ENCODE data around the gene RPS15.
A peak's percentile ranks its signal among the peaks of the same experiment; 100 is the strongest.
"Not testable (repeated sequence)": the region's sequence is repeated elsewhere in the genome, so short reads cannot be mapped to it uniquely, and the experiment has no call there.

RPS15 gene

DNA sequence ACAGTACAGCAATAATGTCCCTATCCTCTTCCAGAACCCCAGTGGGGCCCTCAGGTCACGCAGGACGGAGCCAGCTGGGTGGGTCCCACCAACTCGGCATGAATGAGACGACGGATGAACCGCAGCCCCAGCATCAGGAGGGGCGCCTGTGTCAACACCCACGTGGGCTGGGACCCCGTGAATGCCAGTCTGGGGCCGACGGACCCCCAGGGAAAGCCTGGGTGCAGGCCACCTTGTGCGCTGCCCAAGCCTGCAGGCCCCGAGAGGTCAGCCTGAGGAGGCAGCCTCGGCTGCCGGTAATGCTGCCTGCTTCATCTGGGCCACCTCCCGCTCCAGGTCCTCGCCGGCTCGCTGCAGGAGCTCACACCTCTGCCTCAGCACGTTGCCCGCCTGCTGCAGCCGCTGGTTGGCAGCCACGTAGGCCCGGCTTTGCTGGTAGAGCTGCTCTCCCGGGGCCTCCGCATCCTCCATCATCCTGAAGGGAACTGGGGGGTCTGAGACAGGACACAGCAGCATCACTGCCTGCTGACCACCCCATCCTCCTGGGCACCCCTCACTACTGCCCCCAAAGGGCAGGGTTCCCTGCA lies 36.7 kb downstream of the RPS15 start:
- in situ Hi-C loops (cut with MboI; ENCODE audit: low sequenced_read_pairs, unreplicated experiment): no loop called here
- TF ChIP-seq, protein P1, sequence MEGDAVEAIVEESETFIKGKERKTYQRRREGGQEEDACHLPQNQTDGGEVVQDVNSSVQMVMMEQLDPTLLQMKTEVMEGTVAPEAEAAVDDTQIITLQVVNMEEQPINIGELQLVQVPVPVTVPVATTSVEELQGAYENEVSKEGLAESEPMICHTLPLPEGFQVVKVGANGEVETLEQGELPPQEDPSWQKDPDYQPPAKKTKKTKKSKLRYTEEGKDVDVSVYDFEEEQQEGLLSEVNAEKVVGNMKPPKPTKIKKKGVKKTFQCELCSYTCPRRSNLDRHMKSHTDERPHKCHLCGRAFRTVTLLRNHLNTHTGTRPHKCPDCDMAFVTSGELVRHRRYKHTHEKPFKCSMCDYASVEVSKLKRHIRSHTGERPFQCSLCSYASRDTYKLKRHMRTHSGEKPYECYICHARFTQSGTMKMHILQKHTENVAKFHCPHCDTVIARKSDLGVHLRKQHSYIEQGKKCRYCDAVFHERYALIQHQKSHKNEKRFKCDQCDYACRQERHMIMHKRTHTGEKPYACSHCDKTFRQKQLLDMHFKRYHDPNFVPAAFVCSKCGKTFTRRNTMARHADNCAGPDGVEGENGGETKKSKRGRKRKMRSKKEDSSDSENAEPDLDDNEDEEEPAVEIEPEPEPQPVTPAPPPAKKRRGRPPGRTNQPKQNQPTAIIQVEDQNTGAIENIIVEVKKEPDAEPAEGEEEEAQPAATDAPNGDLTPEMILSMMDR (IDR thresholded peaks at IDR 0.05; ENCODE audit: borderline replicate concordance, control extremely low read depth, extremely low read depth, insufficient read depth, missing control alignments): no peak
- no peak for DNase-seq (ENCODE audit: low spot score)

DNA sequence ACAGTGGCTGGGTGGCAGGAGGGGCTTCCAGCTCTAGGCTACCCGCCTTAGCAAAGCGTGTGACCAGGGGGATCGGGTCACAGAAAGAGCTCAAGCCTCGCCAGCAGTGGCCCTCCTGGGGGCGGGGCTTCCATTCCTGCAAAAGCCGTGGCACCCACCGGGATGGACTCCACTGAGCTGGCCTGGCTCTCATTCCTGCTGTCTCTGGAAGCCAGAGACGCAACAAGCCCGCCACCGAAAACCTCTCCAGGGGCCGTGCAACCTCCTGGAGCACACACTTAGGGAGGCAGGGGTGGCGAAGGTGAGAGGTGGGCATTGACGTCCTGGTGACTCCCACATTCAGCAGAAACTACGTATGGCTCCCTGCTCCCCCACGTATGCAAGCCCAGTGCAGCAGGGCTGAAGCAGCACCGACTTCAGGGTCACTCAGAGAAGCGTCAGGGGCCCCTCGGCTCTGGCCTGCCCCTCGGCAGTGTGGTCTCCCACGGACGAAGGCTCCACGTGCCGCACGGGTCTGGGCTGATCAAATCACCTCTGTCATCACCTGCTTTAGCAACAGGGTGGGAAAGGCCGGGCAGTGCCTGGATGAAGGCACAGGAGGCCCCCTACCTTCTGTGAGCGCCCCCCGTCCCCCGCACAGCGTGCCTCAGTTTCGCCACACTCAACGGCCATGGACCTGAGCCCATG lies 37.7 kb downstream of the RPS15 start:
- TF ChIP-seq, protein P1 (IDR thresholded peaks at IDR 0.05; ENCODE audit: borderline replicate concordance, control extremely low read depth, extremely low read depth, insufficient read depth, missing control alignments): no peak
- in situ Hi-C loops (cut with MboI; ENCODE audit: low sequenced_read_pairs, unreplicated experiment): no loop called here
- DNase-seq (ENCODE audit: low spot score): no peak

DNA sequence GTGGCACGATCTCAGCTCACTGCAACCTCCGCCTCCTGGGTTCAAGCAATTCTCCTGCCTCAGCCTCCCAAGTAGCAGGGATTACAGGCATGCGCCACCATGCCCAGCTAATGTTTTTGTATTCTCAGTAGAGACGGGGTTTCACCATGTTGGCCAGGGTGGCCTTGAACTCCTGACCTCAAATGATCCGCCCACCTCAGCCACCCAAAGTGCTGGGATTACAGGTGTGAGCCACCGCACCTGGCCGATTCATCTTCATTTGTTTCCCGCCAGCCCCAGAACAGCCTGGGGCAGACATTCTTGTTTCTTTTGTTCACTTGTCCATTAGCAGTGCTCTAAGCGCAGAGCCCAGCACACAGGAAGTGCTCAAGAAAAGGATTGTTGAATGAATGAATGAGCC lies 38.9 kb downstream of the RPS15 start:
- DNase-seq (ENCODE audit: low spot score); in situ Hi-C loops (cut with MboI; ENCODE audit: low sequenced_read_pairs, unreplicated experiment): not testable (repeated sequence)

DNA sequence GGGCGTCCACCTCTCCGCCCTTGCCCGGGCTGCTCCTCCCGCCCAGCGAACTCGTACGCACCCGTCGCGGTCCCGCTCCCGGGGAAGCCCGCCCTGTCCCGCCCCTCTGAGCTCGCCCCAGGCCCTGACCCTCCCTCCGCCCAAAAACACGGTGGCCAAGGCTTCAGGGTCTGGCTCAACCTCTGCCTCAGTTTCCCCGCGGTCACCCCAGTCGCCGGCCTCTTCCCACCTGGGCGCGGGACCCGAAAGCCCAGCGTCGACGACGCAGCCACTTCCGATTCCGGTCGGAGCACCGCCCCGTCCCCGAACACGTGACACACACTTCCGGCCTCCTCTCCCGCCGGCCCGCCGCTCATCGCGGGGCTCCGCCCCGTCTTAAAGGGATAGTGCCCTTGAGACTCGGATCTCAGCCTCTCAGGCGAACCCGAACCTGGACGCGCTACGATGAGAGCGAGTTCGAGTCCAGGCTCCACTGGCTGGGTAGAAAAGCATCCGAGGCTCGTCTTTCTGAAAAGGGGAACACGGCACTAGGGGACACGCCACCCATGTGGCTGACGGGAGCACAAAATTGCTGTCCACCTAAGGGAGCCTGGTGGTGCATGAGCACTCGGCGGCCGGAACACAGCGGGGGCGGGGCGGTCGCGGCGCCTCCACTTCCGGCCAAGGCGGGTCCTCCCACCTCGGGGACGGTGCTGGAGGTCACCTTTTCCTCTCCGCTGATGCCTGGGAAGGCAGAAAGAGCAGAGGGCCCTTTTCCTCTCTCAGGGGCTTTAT lies 40.9 kb downstream of the RPS15 start, which contains the start of gene C19orf25:
TSS of gene C19orf25 (minus strand) at position 282 of the 774 bp plus-strand sequence. CDS start 312 bp downstream, outside the sequence.
- in situ Hi-C loops (cut with MboI; ENCODE audit: low sequenced_read_pairs, unreplicated experiment): no loop called here
- peak; percentile 98 for DNase-seq (ENCODE audit: low spot score)
- TF ChIP-seq, protein P1 (IDR thresholded peaks at IDR 0.05; ENCODE audit: borderline replicate concordance, control extremely low read depth, extremely low read depth, insufficient read depth, missing control alignments): no peak

DNA sequence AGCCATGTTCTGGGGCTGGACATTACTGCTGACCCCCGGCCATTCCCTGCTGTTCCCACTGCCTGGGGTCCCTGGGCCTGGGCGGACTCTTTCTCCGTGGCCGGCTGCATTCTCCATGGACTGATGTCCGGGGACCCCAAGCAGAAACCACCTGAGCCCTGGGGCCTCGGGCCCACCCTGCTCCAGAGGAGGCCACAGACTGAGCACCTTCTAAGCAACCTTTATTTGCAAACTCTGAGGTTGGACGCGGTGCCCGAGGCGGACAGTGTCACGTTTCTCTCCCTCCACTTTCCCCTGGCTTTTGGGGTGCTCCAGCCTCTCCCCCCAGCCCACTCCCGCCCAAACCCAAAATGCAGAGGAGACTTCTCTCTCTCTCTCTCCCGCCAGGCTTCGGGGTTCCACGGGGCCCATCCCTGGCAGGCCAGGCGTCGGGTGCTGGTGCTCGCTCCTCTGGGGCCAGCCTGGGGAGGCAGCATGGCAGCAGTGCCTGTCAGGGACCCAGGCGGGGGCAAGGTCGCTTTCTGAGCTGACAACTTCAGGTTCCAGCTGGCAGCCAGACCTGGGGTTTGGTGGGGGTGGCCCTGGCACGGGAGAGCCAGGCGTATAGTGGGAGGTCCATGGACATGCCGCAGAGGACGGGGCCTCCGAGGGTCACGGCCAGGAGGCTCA lies 43.2 kb downstream of the RPS15 start:
- TF ChIP-seq, protein P1 (IDR thresholded peaks at IDR 0.05; ENCODE audit: borderline replicate concordance, control extremely low read depth, extremely low read depth, insufficient read depth, missing control alignments): no peak
- in situ Hi-C loops (cut with MboI; ENCODE audit: low sequenced_read_pairs, unreplicated experiment): no loop called here
- no peak for DNase-seq (ENCODE audit: low spot score)

DNA sequence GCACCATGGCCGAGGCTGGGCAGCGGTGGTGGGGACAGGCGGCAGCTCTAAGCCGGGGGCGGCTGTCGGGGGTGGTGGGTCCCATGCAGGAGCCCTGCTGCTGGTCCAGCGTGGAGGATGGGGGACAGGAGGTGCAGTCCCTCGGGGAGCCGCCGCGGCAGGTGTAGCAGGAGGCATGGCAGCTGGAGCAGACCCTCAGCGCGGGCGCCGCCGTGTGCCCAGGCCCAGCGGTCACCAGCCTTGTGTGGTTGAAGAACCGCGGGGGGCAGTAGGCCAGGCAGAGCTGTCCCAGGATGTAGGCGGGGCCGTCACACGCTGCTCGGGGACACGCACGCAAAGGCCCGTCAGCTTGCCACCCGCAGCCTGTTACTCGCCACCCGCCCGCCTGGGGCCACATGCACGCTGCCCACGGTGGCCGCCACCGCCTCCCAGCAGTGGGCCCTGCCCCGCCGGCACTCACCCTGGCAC lies 43.7 kb downstream of the RPS15 start:
- no peak for DNase-seq (ENCODE audit: low spot score)
- TF ChIP-seq, protein P1 (IDR thresholded peaks at IDR 0.05; ENCODE audit: borderline replicate concordance, control extremely low read depth, extremely low read depth, insufficient read depth, missing control alignments): no peak
- in situ Hi-C loops (cut with MboI; ENCODE audit: low sequenced_read_pairs, unreplicated experiment): no loop called here

Data from GM13976 (cell line).